ENCODE measurements around the gene COBLL1.

The COBLL1 gene

DNA sequence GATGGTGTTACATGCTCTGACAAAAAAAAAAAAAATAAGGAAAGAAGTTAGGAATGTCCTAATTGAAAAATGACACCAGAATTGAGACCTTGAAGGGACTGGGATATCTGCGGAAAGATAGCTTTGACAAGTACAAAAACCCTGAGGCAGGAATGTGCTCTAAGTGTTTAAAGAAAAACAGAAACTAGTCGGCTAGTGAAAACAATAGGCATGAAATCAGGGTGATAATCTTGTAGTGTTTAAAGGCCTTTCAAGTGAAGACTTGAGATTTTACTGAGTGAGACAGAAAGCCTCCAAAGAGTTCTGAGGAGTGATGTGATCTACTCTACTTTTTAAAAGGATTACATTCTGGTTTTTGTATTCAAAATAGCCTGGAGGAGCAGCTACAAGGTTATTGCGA, 107.4 kb downstream of the COBLL1 start:
- POLR2A ChIA-PET = no interaction called here

DNA sequence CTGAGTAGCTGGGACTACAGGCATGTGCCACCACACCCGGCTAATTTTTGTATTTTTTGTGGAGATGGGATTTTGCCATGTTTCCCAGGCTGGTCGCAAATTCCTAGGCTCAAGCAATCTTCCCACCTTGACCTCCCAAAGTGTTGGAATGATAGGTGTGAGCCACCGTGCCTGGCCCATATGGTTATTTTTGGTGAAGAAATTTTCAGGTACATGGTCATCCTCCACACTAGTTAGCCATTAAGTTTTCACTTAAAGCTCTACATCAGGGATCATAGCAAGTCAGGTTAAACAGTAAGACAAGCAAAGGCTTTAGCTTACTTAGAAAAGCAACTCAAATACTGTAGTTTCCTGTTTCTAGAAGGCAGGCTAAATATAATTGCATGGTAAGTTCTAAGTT, 116.1 kb downstream of the COBLL1 start:
- TF ChIP-seq, protein P1, sequence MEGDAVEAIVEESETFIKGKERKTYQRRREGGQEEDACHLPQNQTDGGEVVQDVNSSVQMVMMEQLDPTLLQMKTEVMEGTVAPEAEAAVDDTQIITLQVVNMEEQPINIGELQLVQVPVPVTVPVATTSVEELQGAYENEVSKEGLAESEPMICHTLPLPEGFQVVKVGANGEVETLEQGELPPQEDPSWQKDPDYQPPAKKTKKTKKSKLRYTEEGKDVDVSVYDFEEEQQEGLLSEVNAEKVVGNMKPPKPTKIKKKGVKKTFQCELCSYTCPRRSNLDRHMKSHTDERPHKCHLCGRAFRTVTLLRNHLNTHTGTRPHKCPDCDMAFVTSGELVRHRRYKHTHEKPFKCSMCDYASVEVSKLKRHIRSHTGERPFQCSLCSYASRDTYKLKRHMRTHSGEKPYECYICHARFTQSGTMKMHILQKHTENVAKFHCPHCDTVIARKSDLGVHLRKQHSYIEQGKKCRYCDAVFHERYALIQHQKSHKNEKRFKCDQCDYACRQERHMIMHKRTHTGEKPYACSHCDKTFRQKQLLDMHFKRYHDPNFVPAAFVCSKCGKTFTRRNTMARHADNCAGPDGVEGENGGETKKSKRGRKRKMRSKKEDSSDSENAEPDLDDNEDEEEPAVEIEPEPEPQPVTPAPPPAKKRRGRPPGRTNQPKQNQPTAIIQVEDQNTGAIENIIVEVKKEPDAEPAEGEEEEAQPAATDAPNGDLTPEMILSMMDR (IDR thresholded peaks at IDR 0.05; ENCODE audit: control extremely low read depth, extremely low read depth, low read depth, missing control alignments) = no peak
- POLR2A ChIA-PET = no interaction called here
- no peak for DNase-seq (ENCODE audit: extremely low spot score)
- CTCF ChIA-PET = interaction anchor here (1.3 kb wide), 1 partner anchor 9 kb away, joined by 3 read pairs; no protein-coding TSS in a partner anchor

More for the DNA sequence above, 107.4 kb downstream of the COBLL1 start:
- CTCF ChIA-PET = no interaction called here
- TF ChIP-seq, protein P1 (IDR thresholded peaks at IDR 0.05; ENCODE audit: control extremely low read depth, extremely low read depth, low read depth, missing control alignments) = no peak
- DNase-seq (ENCODE audit: extremely low spot score) = no peak

DNA sequence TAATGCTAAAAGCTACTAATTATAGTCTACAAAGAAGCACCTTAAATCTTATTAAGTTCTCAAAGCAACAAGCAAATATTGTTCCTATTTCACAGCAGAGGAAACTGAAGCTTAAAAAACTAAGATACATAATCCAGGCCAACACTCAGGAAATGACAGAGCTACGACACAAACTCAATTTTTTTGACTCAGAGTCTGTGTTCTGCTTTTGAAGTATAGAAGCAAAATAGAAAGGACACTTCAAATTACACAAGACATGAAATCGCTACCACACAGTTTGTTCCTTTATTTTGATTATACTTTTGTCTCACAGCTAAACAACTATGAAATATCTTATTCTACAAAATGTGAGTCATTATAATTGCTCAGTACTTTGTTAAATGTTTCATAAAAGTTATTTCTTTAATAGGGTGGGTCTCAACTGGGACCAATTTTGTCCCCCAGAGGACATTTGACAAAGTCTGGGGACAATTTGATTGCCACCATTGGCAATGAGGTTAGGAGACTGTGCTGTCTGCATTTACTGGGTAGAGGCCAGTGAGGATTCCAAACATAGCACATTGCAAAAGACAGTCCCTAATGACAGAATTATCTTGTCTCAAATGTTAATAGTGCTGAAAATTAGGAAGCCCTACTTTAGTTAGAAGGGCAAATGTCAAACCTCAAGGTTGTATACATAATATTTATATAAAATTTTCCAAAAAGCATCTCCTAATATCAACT, 118.8 kb downstream of the COBLL1 start:
- CTCF ChIA-PET = interaction anchor here (1.1 kb wide), 1 partner anchor 12 kb away, joined by 4 read pairs; no protein-coding TSS in a partner anchor
- POLR2A ChIA-PET = no interaction called here
- no peak for DNase-seq (ENCODE audit: extremely low spot score)
- TF ChIP-seq, protein P1 (IDR thresholded peaks at IDR 0.05; ENCODE audit: control extremely low read depth, extremely low read depth, low read depth, missing control alignments) = no peak

DNA sequence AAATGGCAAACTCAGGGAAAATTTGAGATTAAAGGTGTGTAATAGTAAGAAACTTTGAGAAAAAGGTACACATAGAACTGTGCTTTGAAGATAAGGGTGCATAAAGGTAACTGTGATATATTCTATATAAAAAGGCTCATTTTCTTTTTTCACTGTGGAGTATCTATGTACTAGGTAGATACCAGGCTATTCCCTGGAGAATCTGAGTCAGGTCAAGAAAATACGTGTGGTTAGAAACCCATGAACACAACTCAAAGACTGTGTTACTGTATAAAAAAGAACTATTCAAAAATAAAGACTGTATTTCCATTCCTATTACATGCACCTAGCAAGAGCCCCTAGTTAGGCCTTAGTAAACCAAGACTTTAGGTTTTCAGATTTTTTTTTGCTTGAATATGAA, 120.2 kb downstream of the COBLL1 start:
- ChIA-PET POLR2A (no interaction called here), CTCF (no interaction called here)
- no peak for DNase-seq (ENCODE audit: extremely low spot score)
- TF ChIP-seq, protein P1 (IDR thresholded peaks at IDR 0.05; ENCODE audit: control extremely low read depth, extremely low read depth, low read depth, missing control alignments) = no peak

DNA sequence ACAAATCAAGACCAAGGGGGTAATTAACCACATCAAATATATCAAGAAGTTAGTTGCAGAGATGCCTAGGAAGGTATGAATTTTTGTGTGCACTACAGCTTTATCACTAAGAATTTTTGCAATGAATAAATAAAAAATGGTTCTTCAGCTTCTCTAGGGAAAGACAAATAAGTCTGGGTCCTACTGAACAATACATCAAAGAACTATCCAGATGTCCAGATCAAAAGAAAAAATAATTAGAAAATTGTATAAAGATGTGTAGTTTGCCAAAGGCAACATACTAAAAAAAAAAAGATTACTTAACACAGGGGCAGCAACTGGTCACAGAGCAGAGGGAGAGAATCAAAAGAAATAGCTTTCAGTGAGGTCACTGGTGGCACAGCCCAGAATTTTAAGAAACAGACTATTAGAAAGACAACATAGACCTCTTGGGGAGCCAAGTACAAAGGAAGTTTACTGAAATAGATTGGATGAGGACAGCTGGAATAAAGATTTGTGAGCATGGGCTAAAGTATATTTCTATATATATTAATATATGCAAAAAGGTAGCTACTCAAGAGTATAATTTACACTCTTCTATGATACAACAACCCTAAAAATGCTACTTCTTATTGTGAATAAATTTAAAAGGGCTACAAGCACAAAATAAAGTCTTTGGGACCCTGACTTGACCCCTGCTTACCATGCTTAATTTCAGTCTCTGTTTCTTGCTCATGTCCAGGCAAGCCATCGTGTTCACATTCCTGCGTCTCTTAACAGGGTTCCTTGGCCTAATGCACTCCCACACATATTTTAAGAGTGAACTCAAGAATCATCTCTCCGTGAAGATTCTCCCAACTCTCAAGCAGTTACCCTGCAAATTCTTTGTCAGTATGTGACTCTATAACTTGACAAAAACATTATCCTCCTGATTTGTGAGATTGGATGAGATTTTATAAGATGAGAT, 121.4 kb downstream of the COBLL1 start:
- TF ChIP-seq, protein P1 (IDR thresholded peaks at IDR 0.05; ENCODE audit: control extremely low read depth, extremely low read depth, low read depth, missing control alignments) = no peak
- POLR2A ChIA-PET = no interaction called here
- no peak for DNase-seq (ENCODE audit: extremely low spot score)
- CTCF ChIA-PET = interaction anchor here (1.7 kb wide), 1 partner anchor 15 kb away, joined by 4 read pairs; no protein-coding TSS in a partner anchor

DNA sequence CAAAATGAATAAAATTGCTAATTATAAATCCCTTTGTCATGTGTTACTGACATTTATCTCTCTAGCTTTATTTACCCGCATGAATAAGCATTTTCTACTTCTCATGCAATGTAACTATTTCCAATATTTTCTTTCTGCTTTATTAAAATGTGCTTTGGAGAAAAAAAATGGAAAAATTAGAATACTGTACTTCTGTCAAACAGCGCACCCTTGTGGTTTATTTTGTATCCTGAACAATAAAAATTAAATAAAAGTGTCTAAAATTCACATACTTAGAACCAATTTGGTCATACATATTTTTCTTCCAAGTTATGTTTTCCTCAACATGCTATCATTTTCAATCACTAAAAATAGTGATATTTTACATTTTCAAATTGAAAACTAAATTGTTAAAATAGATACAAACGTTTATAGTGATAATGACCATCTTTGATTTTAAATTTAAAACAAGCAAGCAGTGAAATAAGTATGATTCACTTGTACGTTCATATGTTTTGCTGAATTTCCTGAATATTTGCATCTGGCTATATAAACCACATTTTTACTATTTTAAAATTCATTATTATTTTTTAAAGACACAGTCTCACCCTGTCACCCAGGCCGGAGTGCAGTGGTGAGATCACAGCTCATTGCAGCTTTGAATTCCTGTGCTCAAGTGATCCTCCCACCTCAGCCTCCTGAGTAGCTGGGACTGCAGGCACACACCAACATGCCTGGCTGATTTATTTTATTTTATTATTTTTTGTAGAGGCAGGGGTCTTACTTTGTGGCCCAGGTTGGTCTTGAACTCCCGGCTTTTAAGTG, 124.4 kb downstream of the COBLL1 start:
- no peak for DNase-seq (ENCODE audit: extremely low spot score)
- TF ChIP-seq, protein P1 (IDR thresholded peaks at IDR 0.05; ENCODE audit: control extremely low read depth, extremely low read depth, low read depth, missing control alignments) = peak; percentile 37
- POLR2A ChIA-PET = no interaction called here
- CTCF ChIA-PET = interaction anchor here (1.0 to 2.2 kb wide), 4 partner anchors 8 to 157 kb away, joined by 3 to 11 read pairs (median 4); no protein-coding TSS in a partner anchor

Measured in GM10248 (cell line).